Measurements from ENCODE around the gene CIAO2B.

CIAO2B gene

DNA sequence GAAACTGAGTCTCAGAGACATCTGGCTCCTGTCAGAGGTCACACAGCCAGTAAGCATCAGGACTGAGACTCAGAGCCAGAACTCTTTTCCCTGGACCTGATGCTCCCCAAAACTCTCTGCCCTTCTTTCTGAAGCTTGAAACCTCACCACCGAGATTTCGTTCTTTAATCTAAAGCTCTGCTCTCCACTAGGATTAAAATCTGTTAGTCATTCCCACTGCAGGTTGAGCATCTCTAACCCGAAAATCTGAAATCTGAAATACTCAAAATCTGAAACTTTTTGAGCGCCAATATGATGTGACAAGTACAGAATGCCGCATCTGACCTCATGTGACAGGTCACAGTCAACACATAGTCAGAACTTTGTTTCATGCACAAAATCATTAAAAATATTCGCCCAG lies 17.7 kb downstream of the CIAO2B start:
- no peak for ATAC-seq
- TF ChIP-seq RARB (CRISPR knock-in tag; IDR thresholded peaks at IDR 0.05) (no peak), ISL1 (CRISPR knock-in tag; IDR thresholded peaks at IDR 0.05) (no peak), GLIS3 (CRISPR knock-in tag; IDR thresholded peaks at IDR 0.05) (no peak), TCF4 (CRISPR knock-in tag; IDR thresholded peaks at IDR 0.05; ENCODE audit: borderline replicate concordance) (no peak), PPARA (CRISPR knock-in tag; IDR thresholded peaks at IDR 0.05; ENCODE audit: borderline replicate concordance) (no peak), ZFP30 (CRISPR knock-in tag; IDR thresholded peaks at IDR 0.05) (no peak)
- TF ChIP-seq, protein P1, sequence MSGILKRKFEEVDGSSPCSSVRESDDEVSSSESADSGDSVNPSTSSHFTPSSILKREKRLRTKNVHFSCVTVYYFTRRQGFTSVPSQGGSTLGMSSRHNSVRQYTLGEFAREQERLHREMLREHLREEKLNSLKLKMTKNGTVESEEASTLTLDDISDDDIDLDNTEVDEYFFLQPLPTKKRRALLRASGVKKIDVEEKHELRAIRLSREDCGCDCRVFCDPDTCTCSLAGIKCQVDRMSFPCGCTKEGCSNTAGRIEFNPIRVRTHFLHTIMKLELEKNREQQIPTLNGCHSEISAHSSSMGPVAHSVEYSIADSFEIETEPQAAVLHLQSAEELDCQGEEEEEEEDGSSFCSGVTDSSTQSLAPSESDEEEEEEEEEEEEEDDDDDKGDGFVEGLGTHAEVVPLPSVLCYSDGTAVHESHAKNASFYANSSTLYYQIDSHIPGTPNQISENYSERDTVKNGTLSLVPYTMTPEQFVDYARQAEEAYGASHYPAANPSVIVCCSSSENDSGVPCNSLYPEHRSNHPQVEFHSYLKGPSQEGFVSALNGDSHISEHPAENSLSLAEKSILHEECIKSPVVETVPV (CRISPR knock-in tag; IDR thresholded peaks at IDR 0.05): no peak
- TF ChIP-seq, protein P2, sequence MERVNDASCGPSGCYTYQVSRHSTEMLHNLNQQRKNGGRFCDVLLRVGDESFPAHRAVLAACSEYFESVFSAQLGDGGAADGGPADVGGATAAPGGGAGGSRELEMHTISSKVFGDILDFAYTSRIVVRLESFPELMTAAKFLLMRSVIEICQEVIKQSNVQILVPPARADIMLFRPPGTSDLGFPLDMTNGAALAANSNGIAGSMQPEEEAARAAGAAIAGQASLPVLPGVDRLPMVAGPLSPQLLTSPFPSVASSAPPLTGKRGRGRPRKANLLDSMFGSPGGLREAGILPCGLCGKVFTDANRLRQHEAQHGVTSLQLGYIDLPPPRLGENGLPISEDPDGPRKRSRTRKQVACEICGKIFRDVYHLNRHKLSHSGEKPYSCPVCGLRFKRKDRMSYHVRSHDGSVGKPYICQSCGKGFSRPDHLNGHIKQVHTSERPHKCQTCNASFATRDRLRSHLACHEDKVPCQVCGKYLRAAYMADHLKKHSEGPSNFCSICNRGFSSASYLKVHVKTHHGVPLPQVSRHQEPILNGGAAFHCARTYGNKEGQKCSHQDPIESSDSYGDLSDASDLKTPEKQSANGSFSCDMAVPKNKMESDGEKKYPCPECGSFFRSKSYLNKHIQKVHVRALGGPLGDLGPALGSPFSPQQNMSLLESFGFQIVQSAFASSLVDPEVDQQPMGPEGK (CRISPR knock-in tag; IDR thresholded peaks at IDR 0.05; ENCODE audit: borderline replicate concordance): no peak

DNA sequence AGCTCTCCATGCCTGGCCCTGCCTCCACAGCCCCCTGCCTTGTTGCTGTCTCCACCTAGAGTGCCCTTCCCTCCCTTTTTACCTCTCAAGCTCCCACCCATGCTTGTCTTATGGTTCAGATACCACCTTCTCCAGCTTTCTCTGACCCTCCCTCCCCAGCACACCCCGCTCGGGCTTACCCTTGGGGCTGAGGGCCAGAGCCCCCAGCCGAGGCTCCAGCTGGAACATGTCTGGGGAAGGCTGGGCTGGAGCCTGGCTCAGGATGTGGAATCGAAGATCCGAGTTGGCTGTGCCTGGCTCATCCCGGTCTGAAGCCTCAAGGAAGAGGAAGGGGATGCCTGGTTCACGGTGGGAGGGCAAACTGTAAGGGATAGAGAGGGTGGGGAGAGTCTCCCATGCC lies 19.2 kb downstream of the CIAO2B start:
- no peak for ATAC-seq
- TF ChIP-seq, protein P2 (CRISPR knock-in tag; IDR thresholded peaks at IDR 0.05; ENCODE audit: borderline replicate concordance): no peak
- TF ChIP-seq ARNTL (CRISPR knock-in tag; IDR thresholded peaks at IDR 0.05; ENCODE audit: borderline replicate concordance, low read depth) (no peak), ESRRG (CRISPR knock-in tag; IDR thresholded peaks at IDR 0.05) (no peak), OSR1 (CRISPR knock-in tag; IDR thresholded peaks at IDR 0.05) (no peak), RARB (CRISPR knock-in tag; IDR thresholded peaks at IDR 0.05) (no peak)
- TF ChIP-seq, protein P3, sequence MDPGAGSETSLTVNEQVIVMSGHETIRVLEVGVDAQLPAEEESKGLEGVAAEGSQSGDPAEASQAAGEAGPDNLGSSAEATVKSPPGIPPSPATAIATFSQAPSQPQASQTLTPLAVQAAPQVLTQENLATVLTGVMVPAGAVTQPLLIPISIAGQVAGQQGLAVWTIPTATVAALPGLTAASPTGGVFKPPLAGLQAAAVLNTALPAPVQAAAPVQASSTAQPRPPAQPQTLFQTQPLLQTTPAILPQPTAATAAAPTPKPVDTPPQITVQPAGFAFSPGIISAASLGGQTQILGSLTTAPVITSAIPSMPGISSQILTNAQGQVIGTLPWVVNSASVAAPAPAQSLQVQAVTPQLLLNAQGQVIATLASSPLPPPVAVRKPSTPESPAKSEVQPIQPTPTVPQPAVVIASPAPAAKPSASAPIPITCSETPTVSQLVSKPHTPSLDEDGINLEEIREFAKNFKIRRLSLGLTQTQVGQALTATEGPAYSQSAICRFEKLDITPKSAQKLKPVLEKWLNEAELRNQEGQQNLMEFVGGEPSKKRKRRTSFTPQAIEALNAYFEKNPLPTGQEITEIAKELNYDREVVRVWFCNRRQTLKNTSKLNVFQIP (CRISPR knock-in tag; IDR thresholded peaks at IDR 0.05; ENCODE audit: borderline replicate concordance, low read depth): no peak
- TF ChIP-seq, protein P4, sequence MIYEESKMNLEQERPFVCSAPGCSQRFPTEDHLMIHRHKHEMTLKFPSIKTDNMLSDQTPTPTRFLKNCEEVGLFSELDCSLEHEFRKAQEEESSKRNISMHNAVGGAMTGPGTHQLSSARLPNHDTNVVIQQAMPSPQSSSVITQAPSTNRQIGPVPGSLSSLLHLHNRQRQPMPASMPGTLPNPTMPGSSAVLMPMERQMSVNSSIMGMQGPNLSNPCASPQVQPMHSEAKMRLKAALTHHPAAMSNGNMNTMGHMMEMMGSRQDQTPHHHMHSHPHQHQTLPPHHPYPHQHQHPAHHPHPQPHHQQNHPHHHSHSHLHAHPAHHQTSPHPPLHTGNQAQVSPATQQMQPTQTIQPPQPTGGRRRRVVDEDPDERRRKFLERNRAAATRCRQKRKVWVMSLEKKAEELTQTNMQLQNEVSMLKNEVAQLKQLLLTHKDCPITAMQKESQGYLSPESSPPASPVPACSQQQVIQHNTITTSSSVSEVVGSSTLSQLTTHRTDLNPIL (CRISPR knock-in tag; IDR thresholded peaks at IDR 0.05; ENCODE audit: low read depth): no peak

DNA sequence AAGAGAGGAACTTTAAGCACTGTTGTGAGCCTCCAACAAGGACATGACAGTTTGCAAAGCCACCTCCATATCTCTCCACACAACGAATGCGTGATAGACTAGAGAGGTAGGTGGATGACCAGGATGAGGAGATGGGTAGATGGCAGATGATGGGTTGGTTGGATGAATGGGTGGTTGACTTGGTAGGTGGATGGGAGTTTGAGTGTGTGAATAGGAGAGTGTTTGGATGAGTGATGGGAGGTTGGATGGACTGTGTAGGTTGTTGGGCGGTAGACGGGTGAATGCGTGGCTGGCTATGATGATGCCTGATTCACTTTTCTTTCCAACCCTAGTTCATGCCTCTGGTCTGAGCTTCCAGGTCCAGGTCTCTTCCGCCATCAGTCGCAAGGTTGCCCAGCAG lies 19.7 kb downstream of the CIAO2B start:
- TF ChIP-seq ZNF565 (CRISPR knock-in tag; conservative IDR thresholded peaks at IDR 0.05; ENCODE audit: low read depth) (no peak), TCF4 (CRISPR knock-in tag; IDR thresholded peaks at IDR 0.05; ENCODE audit: borderline replicate concordance) (no peak), TOX (CRISPR knock-in tag; IDR thresholded peaks at IDR 0.05; ENCODE audit: borderline replicate concordance) (no peak), SNAI2 (CRISPR knock-in tag; IDR thresholded peaks at IDR 0.05) (no peak), GLIS3 (CRISPR knock-in tag; IDR thresholded peaks at IDR 0.05) (no peak), ZNF70 (CRISPR knock-in tag; IDR thresholded peaks at IDR 0.05) (no peak), BACH2 (CRISPR knock-in tag; IDR thresholded peaks at IDR 0.05; ENCODE audit: borderline replicate concordance) (no peak), ZC3H10 (CRISPR knock-in tag; IDR thresholded peaks at IDR 0.05) (no peak), PPARA (CRISPR knock-in tag; IDR thresholded peaks at IDR 0.05; ENCODE audit: borderline replicate concordance) (no peak), CSDC2 (CRISPR knock-in tag; IDR thresholded peaks at IDR 0.05) (no peak), ZFP3 (CRISPR knock-in tag; IDR thresholded peaks at IDR 0.05) (no peak), RARB (CRISPR knock-in tag; IDR thresholded peaks at IDR 0.05) (no peak), ARNTL (CRISPR knock-in tag; IDR thresholded peaks at IDR 0.05; ENCODE audit: borderline replicate concordance, low read depth) (no peak)
- TF ChIP-seq, protein P1 (CRISPR knock-in tag; IDR thresholded peaks at IDR 0.05): no peak
- TF ChIP-seq, protein P2 (CRISPR knock-in tag; IDR thresholded peaks at IDR 0.05; ENCODE audit: borderline replicate concordance): no peak
- TF ChIP-seq, protein P4 (CRISPR knock-in tag; IDR thresholded peaks at IDR 0.05; ENCODE audit: low read depth): no peak
- TF ChIP-seq, protein P3 (CRISPR knock-in tag; IDR thresholded peaks at IDR 0.05; ENCODE audit: borderline replicate concordance, low read depth): no peak
- no peak for ATAC-seq
